Endothelial cell of umbilical vein (primary cell): ENCODE results near the gene FARP1.

Experiments used
- CTCF ChIP-seq, 2 donors: IDR thresholded peaks; 1 replicate in 1 of 2; 2 replicates in 1 of 2; pipeline ENCODE4 v1.5.1; 2011; ENCODE audit warnings: low read length in 2 of 2, mild to moderate bottlenecking in 2 of 2, moderate library complexity in 2 of 2, control low read depth in 1 of 2, inconsistent platforms in 1 of 2, low read depth in 1 of 2; ENCODE audit not compliant: insufficient read depth in 1 of 2; ENCODE audit errors: extremely low read depth in 1 of 2
- EZH2 ChIP-seq: IDR thresholded peaks from 2 replicates; pipeline ENCODE4 v1.6.1; 2012; ENCODE audit warnings: borderline replicate concordance, low read depth, mild to moderate bottlenecking, moderate library complexity, low read length, inconsistent platforms; ENCODE audit not compliant: severe bottlenecking
- FOS ChIP-seq: IDR thresholded peaks from 2 replicates; pipeline ENCODE4 v1.6.1; 2011; ENCODE audit warnings: mild to moderate bottlenecking, low read length, moderate library complexity, borderline replicate concordance; ENCODE audit not compliant: insufficient read depth
- GATA2 ChIP-seq: IDR thresholded peaks from 2 replicates; pipeline ENCODE4 v1.7.0; 2011; ENCODE audit warnings: low read depth, mild to moderate bottlenecking, moderate library complexity, mixed read lengths, low read length; ENCODE audit not compliant: insufficient read length, insufficient read depth
- JUN ChIP-seq: IDR thresholded peaks from 2 replicates; pipeline ENCODE4 v1.6.1; 2011; ENCODE audit warnings: borderline replicate concordance, low read depth; ENCODE audit not compliant: insufficient read length, insufficient read depth
- MAX ChIP-seq: IDR thresholded peaks from 2 replicates; pipeline ENCODE4 v1.6.1; 2011; ENCODE audit not compliant: insufficient read depth, insufficient read length
- MYC ChIP-seq: IDR thresholded peaks from one replicate; pipeline ENCODE4 v1.6.1; 2011; ENCODE audit warnings: mild to moderate bottlenecking, low read depth, low read length
- POLR2A ChIP-seq: IDR thresholded peaks from 2 replicates; pipeline ENCODE4 v1.6.1; 2012; ENCODE audit warnings: low read depth, mild to moderate bottlenecking, control low read depth, low read length
- POLR2AphosphoS5 ChIP-seq: IDR thresholded peaks from 2 replicates; pipeline ENCODE4 v1.6.1; 2012; ENCODE audit warnings: low read depth, mild to moderate bottlenecking, control low read depth, low read length, moderate library complexity; ENCODE audit not compliant: insufficient read depth

GRCh38 chr13:98157188-98157587, 14.3 kb downstream of the FARP1 start:
- TF ChIP-seq POLR2AphosphoS5 (no peak), CTCF (IDR thresholded peaks at IDR 0.05; ENCODE audit: extremely low read depth in 1 of 2, insufficient read depth in 1 of 2, low read depth in 1 of 2, low read length in 2 of 2) (no peak), JUN (no peak), MAX (no peak), GATA2 (no peak), EZH2 (no peak), MYC (no peak), POLR2A (no peak), FOS (no peak)
